NCI-H2171 (cell line): ENCODE data around the gene ZBTB7C.
"Not testable (repeated sequence)": the region's sequence is repeated elsewhere in the genome, so short reads cannot be mapped to it uniquely, and the experiment has no call there.

Experiments used
- DNase-seq: peaks from one replicate; lab custom pipeline; 2025; lab: John Stamatoyannopoulos, UW

Gene ZBTB7C

DNA sequence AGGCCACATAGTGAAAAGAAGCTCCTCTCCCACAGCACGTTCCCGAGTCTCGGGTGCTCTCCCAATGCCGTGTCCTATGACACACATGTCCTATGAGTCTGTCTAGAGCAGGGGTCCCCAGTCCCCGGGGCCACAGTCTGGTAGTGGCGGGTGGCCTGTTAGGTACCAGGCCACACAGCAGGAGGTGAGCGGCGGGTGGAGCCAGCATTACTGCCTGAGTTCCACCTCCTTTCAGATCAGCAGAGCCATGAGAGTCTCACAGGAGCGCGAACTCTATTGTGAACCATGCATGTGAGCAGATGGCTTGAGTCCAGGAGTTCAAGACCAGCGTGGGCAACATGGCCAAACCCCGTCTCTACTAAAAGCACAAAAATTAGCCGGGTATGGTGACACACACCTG, 112.6 kb downstream of the ZBTB7C start:
- no peak for DNase-seq

GRCh38 chr18:48295586-48296311, 113.4 kb downstream of the ZBTB7C start:
- no peak for DNase-seq

DNA sequence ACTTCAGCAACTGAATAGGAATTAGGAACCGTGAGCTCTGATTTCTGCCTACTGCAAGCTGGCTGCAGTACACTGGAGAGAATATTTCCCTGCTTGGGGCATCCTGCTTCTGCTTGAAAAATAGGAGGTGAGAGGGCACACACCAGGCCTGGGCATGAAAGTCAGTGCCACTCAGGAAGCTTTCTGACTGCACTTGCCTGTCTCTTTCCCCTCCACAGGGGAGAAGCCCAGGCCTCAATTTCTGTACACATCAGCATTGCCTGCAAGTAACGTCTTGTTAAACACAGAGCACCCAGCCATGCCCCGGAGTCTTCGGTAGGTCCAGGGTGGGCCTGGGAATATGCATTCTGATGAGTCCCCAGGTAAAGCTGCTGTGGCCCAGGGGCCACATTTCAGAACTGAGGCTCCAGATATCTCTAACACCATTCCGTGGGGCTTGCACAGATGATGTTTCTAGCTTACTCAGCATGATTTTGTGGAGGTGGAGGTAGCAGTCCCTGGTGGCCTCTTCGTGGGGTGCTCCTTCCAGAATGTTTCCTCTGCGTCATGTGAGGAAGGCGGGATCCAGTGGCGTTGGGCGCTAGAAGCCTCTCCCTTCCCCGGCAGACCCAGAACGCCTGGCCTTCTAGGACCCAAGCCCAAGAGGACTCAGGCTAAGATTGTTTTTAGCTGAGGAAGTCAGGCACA, 114.1 kb downstream of the ZBTB7C start:
- no peak for DNase-seq

- peak; percentile 99 for DNase-seq
These were observed 115.0 kb downstream of the ZBTB7C start for GRCh38 chr18:48293954-48294898.

DNA sequence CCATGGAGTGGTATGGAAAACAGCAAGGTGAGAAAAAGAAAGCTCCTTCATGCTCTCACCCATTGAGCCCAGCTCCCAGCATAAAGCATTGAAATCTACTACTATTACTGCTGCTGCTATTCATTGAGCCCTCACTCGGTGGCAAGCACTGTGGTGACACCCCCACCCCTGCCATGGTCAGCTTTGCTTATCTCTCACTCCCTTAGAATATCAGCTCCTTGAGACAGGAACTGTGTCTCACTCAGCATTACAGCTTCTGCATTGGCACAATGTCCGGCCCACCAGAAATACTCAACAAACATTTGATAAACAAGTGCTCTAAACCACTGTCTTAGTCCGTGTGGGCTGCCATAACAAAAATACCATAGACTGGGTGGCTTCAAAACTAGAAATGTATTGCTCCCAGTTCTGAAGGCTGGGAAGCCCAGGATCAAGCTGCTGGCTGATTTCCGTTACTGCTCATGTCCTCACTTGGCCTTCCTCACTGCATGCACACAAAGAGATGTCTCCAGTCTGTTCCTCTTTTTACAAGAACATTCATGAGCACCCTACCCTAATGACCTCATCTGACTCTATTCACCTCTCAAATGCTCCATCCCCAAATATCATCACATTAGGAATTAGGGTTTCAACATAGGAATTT, 116.3 kb downstream of the ZBTB7C start:
- no peak for DNase-seq

DNA sequence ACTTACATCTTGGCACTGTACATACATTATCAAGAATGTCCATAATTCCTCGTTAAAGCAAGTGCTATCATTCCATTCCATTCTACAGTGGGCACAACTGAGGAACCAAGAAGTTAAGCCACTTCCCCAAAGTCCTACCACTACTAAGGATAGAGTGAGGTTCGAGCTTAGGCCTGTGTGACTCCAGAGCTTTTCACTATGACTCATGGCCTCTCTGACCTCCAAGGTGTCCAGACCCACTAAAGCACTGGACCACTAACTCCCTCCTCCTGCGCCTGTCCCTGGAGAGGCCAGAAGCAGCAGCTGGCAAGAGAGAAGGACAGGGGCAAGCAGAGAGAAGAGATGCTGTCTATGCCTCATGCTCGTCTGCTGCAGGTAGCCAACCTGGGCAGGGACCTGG, 117.0 kb downstream of the ZBTB7C start:
- DNase-seq: no peak

DNA sequence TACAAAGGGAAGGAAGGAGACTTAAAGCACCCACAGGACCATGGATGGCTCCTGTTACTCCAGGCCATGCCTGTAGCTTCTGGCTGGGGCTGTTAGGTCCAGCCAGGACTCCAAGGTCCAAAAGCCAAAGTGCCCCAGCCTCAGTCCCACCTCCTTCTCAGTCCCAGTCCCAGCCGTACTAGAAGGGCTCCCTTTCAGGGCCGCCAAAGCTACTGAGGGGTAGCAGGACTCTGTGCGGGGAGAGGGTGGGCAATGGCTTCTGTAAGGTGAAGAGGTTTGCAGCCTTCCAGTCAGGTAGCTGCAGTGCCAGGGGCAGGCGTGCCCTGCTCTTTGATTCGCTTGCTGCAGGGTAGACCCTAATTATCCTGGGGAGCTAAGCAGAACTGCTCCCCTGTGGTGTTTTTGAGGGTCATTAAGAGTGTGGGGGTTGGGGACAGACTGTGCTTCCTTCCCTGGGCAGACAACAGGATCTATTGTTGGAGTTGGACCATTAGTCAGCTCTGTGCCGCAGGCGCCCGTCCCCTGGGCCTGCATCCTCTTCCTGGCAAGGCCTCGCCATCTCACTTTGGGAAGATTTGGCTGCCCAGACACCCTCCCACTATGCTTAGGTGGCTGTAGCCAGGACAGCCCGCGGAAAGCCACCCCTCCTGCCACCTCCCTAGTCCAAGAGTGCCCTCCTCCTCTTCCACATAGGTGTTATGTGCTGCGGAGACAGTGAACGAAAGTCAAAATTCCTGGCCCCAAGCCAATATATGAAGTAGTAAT, 118.8 kb downstream of the ZBTB7C start:
- no peak for DNase-seq

- DNase-seq: no peak
These were observed 124.4 kb downstream of the ZBTB7C start for GRCh38 chr18:48284743-48285142.

DNA sequence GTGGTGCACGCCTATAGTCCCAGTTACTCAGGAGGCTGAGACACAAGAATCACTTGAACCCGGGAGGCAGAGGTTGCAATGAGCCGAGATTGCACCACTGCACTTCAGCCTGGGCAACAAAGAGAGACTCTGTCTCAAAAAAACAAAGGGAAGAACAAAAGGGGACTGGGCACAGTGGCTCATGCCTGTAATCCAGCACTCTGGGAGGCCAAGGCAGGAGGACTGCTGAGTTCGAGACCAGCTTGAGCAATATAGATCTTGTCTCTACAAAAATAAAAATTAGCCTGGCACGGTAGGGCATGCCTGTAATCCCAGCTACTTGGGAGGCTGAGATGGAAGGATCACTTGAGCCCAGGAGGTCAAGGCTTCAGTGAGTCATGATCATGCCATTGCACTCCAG, 125.2 kb downstream of the ZBTB7C start:
- DNase-seq: not testable (repeated sequence)

DNA sequence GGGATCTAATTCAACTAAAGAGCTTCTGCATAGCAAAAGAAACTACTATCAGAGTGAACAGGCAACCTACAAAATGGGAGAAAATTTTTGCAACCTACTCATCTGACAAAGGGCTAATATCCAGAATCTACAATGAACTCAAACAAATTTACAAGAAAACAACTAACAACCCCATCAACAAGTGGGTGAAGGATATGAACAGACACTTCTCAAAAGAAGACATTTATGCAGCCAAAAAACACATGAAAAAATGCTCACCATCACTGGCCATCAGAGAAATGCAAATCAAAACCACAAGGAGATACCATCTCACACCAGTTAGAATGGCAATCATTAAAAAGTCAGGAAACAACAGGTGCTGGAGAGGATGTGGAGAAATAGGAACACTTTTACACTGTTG, 127.7 kb downstream of the ZBTB7C start:
- DNase-seq: not testable (repeated sequence)

DNA sequence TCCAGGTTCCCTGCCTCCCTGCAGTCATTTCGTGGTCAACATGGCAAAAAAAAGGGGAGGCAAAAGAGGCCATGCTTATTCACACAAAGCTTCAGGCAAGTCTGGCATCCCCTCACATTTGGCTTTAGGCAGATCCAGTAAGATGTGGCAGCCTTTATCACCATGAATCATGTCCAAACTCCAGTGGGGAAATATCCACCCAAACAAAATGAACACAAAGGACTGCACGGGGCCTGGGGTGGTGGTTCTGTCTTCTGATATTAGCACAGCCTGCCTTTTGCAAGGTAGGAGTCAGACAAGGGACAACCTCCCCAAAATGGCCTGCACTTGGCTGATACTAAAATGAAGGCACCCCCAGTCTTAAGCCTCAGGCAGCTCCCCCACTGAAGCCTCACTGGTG, 129.9 kb downstream of the ZBTB7C start:
- no peak for DNase-seq

DNA sequence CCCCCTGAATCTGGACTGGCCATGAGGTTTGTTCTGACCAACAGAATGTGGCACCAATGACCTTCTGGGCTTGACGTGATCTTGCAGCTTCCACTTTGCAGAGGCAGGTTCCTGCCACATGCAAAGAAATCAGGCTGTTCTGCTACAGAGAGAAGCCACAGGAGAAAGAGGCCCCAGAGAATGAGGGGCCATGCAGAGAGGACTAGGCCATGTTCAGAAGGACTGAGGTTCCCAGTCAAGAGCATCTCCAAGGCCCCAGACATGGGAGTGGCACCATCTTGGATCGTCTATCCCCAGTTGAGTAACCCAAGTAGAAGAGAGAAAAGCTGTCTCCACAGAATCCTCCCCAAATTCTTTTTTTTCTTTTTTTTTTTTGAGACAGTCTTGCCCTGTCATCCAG, 131.1 kb downstream of the ZBTB7C start:
- no peak for DNase-seq

- no peak for DNase-seq
These were observed 134.9 kb downstream of the ZBTB7C start for GRCh38 chr18:48274301-48274700.

GRCh38 chr18:48270929-48271328, 138.3 kb downstream of the ZBTB7C start:
- DNase-seq: no peak

- no peak for DNase-seq
These were observed 143.9 kb downstream of the ZBTB7C start for GRCh38 chr18:48265328-48265727.

DNA sequence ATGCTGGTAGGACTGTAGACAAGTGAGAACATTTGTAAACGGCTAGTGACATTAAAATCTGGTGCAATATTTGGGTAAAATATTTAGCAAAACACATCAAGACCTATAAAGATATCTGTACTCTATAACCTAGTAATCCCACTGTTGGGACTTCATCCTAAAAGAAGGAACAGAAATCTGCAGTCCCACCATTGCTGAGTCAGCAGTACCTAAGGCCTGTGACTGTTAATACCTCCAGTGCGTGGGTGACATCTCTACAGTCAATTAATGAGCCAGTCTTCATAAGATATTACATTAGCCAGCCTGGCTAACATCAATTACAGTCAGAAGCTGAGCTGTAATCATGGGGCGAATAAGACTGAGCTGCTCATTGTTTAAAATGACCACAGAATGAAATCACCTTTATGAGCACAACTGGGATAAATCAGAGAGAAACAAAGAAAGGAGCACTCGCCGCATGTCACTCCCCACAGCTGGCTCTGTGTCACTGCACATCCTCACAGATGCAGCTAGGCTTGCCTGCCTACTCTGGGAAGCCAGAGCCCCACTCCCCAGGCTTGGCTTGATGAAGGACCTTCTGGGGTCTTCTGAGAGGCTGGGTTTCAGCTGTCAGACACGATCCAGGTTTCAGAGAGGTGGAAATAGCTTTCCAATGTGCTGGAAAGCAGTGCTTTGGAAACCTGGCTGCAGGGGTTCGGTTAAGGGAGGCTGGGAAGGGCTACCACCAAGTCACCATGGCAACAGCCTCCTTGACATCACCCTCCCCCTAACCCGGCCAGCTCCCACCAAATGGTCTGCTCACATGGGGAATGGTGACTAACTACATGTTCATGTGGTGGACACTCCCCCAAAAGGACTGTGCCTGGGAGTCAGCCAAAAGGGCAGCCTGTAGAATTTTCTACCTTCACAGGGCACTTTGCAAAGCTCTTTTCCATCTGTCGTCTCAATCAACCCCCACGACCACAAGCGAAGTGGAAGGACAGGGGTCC, 145.0 kb downstream of the ZBTB7C start:
- no peak for DNase-seq

DNA sequence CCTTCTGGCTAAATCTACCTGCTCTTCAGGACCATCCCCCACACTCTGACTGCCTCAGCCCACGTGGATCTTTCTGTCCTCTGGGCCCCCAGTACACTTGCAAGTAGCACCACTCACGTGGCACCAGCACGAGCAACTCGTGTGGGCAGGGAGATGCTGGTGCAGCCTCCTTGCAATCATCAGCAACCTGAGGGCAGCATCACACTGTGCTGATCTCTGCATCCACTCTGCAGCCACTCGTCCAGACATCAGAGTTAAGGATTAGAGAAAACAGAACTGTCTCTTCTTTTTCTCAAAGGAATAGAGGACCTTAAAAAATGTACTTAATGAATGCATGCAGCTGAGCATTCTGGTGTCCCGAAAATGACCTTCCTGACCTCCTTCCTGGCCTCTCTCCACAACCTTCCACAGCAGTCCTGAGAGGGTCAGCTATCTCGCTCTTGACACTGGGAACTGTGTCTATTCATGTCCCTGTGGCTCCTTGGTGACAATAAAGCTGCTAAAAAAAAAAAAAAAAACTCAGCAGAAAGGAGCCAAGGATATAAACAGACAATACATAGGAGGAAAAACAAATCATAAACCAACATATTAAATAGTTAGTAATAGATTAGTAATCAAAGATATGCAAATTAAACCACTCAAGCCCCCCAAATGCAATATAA, 145.9 kb downstream of the ZBTB7C start:
- no peak for DNase-seq

DNA sequence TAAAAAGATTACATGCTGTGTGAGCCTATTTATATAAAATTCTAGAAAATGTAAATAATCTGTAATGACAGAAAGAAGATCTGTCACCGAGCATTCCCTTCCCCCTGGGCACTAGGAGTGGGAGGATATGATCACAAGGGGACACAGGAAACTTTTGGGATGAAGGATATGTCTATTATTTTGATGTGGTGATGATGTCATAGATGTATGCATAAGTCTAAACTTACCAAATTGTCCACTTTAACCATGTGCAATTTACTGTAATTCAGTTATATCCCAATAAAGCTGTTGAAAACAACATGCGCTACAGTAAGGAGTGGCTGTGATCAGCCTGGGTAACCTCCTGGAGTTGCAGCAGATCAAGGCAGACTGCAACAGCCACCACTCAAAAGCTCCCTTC, 148.9 kb downstream of the ZBTB7C start:
- DNase-seq: no peak

- no peak for DNase-seq
These were observed 152.3 kb downstream of the ZBTB7C start for GRCh38 chr18:48256848-48257247.
